HEK293 (cell line): ENCODE data around the gene CBFA2T2.

ENCODE experiments used
- KLF16 ChIP-seq: fragments of 450-650 bp; formaldehyde crosslinking; IDR thresholded peaks from 2 replicates; pipeline ENCODE4 v1.5.1; 2017; ENCODE audit warnings: missing biosample characterization, missing genetic modification characterization
- KLF8 ChIP-seq: fragments of 450-650 bp; formaldehyde crosslinking; IDR thresholded peaks from 2 replicates; pipeline ENCODE4 v1.5.1; 2016; ENCODE audit warnings: missing biosample characterization, missing genetic modification characterization
- SALL2 ChIP-seq: fragments of 450-650 bp; formaldehyde crosslinking; IDR thresholded peaks from 2 replicates; pipeline ENCODE4 v1.5.0; 2017; ENCODE audit warnings: missing biosample characterization, mild to moderate bottlenecking, missing genetic modification characterization, borderline replicate concordance
- SCRT2 ChIP-seq: fragments of 450-650 bp; formaldehyde crosslinking; IDR thresholded peaks from 2 replicates; pipeline ENCODE4 v1.5.1; 2016; ENCODE audit warnings: missing biosample characterization, missing genetic modification characterization
- SP7 ChIP-seq: fragments of 450-650 bp; formaldehyde crosslinking; IDR thresholded peaks from 2 replicates; pipeline ENCODE4 v1.5.1; 2016; ENCODE audit warnings: missing biosample characterization, missing genetic modification characterization
- ZBTB26 ChIP-seq: fragments of 450-650 bp; formaldehyde crosslinking; optimal IDR thresholded peaks from 2 replicates; pipeline ENCODE3; 2016; ENCODE audit warnings: missing biosample characterization, mild to moderate bottlenecking, missing genetic modification characterization
- ZBTB6 ChIP-seq: fragments of 450-650 bp; formaldehyde crosslinking; IDR thresholded peaks from 2 replicates; pipeline ENCODE4 v1.5.1; 2017; ENCODE audit warnings: missing biosample characterization, missing genetic modification characterization
- ZBTB7A ChIP-seq: fragments of 450-650 bp; formaldehyde crosslinking; IDR thresholded peaks from 2 replicates; pipeline ENCODE4 v1.5.1; 2016; ENCODE audit warnings: low read depth, missing biosample characterization, missing genetic modification characterization
- ZFHX2 ChIP-seq: fragments of 450-650 bp; formaldehyde crosslinking; conservative IDR thresholded peaks from 2 replicates; pipeline ENCODE4 v1.5.1; 2016; ENCODE audit warnings: missing biosample characterization, missing genetic modification characterization
- ZFP41 ChIP-seq: fragments of 450-650 bp; formaldehyde crosslinking; IDR thresholded peaks from 2 replicates; pipeline ENCODE4 v1.5.1; 2016; ENCODE audit warnings: missing biosample characterization, missing genetic modification characterization, borderline replicate concordance
- ZIC2 ChIP-seq: fragments of 450-650 bp; formaldehyde crosslinking; IDR thresholded peaks from 2 replicates; pipeline ENCODE4 v1.5.1; 2016; ENCODE audit warnings: missing biosample characterization, missing genetic modification characterization
- ZNF10 ChIP-seq: fragments of 450-650 bp; formaldehyde crosslinking; IDR thresholded peaks from 2 replicates; pipeline ENCODE4 v1.5.1; 2017; ENCODE audit warnings: missing biosample characterization, missing genetic modification characterization
- ZNF140 ChIP-seq: fragments of 450-650 bp; formaldehyde crosslinking; IDR thresholded peaks from 2 replicates; pipeline ENCODE4 v1.5.1; 2016; ENCODE audit warnings: missing biosample characterization, missing genetic modification characterization
- ZNF16 ChIP-seq: fragments of 450-650 bp; formaldehyde crosslinking; IDR thresholded peaks from 2 replicates; pipeline ENCODE4 v1.5.1; 2016; ENCODE audit warnings: low read depth, missing biosample characterization, missing genetic modification characterization
- ZNF174 ChIP-seq: fragments of 450-650 bp; formaldehyde crosslinking; IDR thresholded peaks from 2 replicates; pipeline ENCODE4 v1.5.0; 2017; ENCODE audit warnings: missing biosample characterization, mild to moderate bottlenecking, missing genetic modification characterization
- ZNF18 ChIP-seq: fragments of 450-650 bp; formaldehyde crosslinking; IDR thresholded peaks from 2 replicates; pipeline ENCODE4 v1.5.1; 2016; ENCODE audit warnings: missing biosample characterization, missing genetic modification characterization
- ZNF24 ChIP-seq: fragments of 450-650 bp; formaldehyde crosslinking; IDR thresholded peaks from 2 replicates; pipeline ENCODE4 v1.5.1; 2016; ENCODE audit warnings: missing biosample characterization, missing genetic modification characterization
- ZNF266 ChIP-seq: fragments of 450-650 bp; formaldehyde crosslinking; IDR thresholded peaks from 2 replicates; pipeline ENCODE4 v1.5.1; 2016; ENCODE audit warnings: missing biosample characterization, missing genetic modification characterization, low read depth
- ZNF311 ChIP-seq: fragments of 450-650 bp; formaldehyde crosslinking; IDR thresholded peaks from 2 replicates; pipeline ENCODE4 v1.5.1; 2017; ENCODE audit warnings: missing biosample characterization, missing genetic modification characterization, borderline replicate concordance
- ZNF404 ChIP-seq: fragments of 450-650 bp; formaldehyde crosslinking; IDR thresholded peaks from 2 replicates; pipeline ENCODE4 v1.5.1; 2017; ENCODE audit warnings: missing biosample characterization, missing genetic modification characterization
- ZNF48 ChIP-seq: fragments of 450-650 bp; formaldehyde crosslinking; IDR thresholded peaks from 2 replicates; pipeline ENCODE4 v1.5.1; 2016; ENCODE audit warnings: missing biosample characterization, missing genetic modification characterization
- ZNF544 ChIP-seq: fragments of 450-650 bp; formaldehyde crosslinking; IDR thresholded peaks from 2 replicates; pipeline ENCODE4 v1.5.0; 2017; ENCODE audit warnings: missing biosample characterization, missing genetic modification characterization
- ZNF561 ChIP-seq: fragments of 450-650 bp; IDR thresholded peaks from 2 replicates; pipeline ENCODE4 v1.5.1; 2018; ENCODE audit warnings: missing biosample characterization, missing genetic modification characterization, borderline replicate concordance
- ZNF585B ChIP-seq: fragments of 450-650 bp; formaldehyde crosslinking; IDR thresholded peaks from 2 replicates; pipeline ENCODE4 v1.5.1; 2016; ENCODE audit warnings: missing biosample characterization, missing genetic modification characterization
- ZNF639 ChIP-seq: fragments of 450-650 bp; formaldehyde crosslinking; IDR thresholded peaks from 2 replicates; pipeline ENCODE4 v1.5.1; 2016; ENCODE audit warnings: missing biosample characterization, missing genetic modification characterization
- ZNF658 ChIP-seq: fragments of 450-650 bp; formaldehyde crosslinking; IDR thresholded peaks from 2 replicates; pipeline ENCODE4; 2016; ENCODE audit warnings: missing biosample characterization, missing genetic modification characterization
- ZSCAN30 ChIP-seq: fragments of 450-650 bp; IDR thresholded peaks from 2 replicates; pipeline ENCODE4 v1.5.1; 2018; ENCODE audit warnings: missing biosample characterization, mild to moderate bottlenecking, missing genetic modification characterization, moderate library complexity
- TF ChIP-seq, protein P1 (sequence below): fragments of 450-650 bp; IDR thresholded peaks from 2 replicates; pipeline ENCODE4 v1.5.1; 2018; ENCODE audit warnings: missing biosample characterization, mild to moderate bottlenecking, missing genetic modification characterization
- TF ChIP-seq, protein P2 (sequence below): sonication (generic); formaldehyde crosslinking; IDR thresholded peaks from 2 replicates; pipeline ENCODE4 v1.8.1; 2022; ENCODE audit warnings: mild to moderate bottlenecking, moderate library complexity, missing genetic modification reagents

The CBFA2T2 gene

DNA sequence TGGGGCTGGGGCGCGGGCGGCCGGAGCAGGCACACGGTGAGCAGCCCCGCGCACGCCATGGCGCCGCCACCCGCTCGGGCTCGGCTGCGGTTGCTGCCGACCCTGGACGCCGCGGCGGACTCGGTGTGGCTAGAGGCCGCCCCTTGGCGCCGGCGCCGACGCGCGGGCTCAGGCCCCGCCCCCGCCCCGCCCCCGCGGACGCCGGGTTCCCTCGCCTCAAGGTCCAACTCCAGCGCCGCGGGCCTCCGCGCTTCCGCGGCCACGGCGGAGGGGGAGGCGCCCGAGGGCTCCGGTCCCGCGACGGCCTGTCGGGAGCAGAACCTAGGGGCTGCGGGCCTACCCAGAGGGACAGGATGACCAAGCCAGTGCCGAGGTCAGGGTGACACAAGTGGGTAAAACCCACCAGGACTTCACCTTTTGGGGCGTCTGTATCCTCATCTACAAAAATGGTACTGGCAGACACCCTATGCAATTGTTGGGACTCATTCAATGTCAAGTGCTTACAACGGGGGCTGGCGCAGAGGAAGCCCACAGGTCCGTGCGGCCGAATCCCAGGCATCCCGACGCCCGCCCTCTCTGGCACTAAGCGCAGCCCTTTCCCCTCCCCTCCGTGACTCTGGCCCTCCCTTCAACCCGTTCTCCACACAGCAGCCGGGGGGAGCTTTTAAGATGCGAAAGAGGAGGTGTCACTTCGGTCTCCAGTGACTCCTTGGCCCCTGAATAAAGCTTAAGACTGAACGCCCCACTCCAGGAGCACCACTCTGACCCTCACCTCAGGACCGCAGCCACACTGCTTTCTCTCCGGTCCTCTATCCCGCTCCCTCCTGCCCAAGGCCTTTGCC lies 184.6 kb downstream of the CBFA2T2 start, which contains the start of gene NECAB3 (continued):
- TF ChIP-seq ZNF639 (no peak), ZNF48 (tag by site-specific recombination) (no peak), SCRT2 (tag by site-specific recombination) (peak; percentile 40; the same call in 1 of the 2 replicates), ZNF10 (tag by site-specific recombination) (no peak), ZBTB26 (tag by site-specific recombination) (peak; percentile 77), KLF8 (tag by site-specific recombination) (peak; percentile 62; the same call in 1 of the 2 replicates), KLF16 (tag by site-specific recombination) (no peak), ZNF561 (peak; percentile 68; the same call in 1 of the 2 replicates), ZNF585B (no peak), SALL2 (no peak), ZSCAN30 (tag by site-specific recombination) (no peak; the same call in 1 of the 2 replicates), ZBTB6 (tag by site-specific recombination) (peak; percentile 95), ZNF658 (tag by site-specific recombination) (no peak), ZNF404 (tag by site-specific recombination) (no peak), ZNF140 (tag by site-specific recombination) (no peak), ZFHX2 (0 out of 2 replicates have a peak, but pooled peaks have one; percentile 8), SP7 (tag by site-specific recombination) (peak; percentile 55; the same call in 1 of the 2 replicates), ZNF174 (tag by site-specific recombination) (no peak), ZNF311 (tag by site-specific recombination) (no peak), ZNF18 (tag by site-specific recombination) (no peak), ZNF544 (no peak), ZIC2 (tag by site-specific recombination) (no peak), ZNF266 (tag by site-specific recombination) (no peak), ZFP41 (tag by site-specific recombination) (no peak), ZBTB7A (tag by site-specific recombination) (no peak), ZNF16 (tag by site-specific recombination) (no peak), ZNF24 (tag by site-specific recombination) (no peak)
- TF ChIP-seq, protein P1, sequence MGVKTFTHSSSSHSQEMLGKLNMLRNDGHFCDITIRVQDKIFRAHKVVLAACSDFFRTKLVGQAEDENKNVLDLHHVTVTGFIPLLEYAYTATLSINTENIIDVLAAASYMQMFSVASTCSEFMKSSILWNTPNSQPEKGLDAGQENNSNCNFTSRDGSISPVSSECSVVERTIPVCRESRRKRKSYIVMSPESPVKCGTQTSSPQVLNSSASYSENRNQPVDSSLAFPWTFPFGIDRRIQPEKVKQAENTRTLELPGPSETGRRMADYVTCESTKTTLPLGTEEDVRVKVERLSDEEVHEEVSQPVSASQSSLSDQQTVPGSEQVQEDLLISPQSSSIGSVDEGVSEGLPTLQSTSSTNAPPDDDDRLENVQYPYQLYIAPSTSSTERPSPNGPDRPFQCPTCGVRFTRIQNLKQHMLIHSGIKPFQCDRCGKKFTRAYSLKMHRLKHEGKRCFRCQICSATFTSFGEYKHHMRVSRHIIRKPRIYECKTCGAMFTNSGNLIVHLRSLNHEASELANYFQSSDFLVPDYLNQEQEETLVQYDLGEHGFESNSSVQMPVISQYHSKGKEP (tag by site-specific recombination) = no peak; the same call in 1 of the 2 replicates
- TF ChIP-seq, protein P2, sequence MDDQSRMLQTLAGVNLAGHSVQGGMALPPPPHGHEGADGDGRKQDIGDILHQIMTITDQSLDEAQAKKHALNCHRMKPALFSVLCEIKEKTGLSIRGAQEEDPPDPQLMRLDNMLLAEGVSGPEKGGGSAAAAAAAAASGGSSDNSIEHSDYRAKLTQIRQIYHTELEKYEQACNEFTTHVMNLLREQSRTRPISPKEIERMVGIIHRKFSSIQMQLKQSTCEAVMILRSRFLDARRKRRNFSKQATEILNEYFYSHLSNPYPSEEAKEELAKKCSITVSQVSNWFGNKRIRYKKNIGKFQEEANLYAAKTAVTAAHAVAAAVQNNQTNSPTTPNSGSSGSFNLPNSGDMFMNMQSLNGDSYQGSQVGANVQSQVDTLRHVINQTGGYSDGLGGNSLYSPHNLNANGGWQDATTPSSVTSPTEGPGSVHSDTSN (CRISPR knock-in tag) = peak; percentile 53; the same call in 1 of the 2 replicates
- TF ChIP-seq, all 188 proteins: peak for 38
